RWPE1 (cell line): Measurements from ENCODE around the gene KLF6.
A peak's percentile ranks its signal among the peaks of the same experiment; 100 is the strongest.

Experiments used
- CTCF ChIA-PET: fragments of 350-600 bp; sonication (Branson Sonifier 250); formaldehyde crosslinking; extraction: SDS; loops from one replicate; lab custom pipeline; 2021; lab: Yijun Ruan, JAX
- POLR2A ChIA-PET: fragments of 400-600 bp; formaldehyde crosslinking; extraction: SDS; loops from one replicate; lab custom pipeline; 2020; ENCODE audit warnings: antibody characterized with exemption; ENCODE audit not compliant: low non-redundant PET; lab: Yijun Ruan, JAX
- DNase-seq: peaks from one replicate; pipeline ENCODE4 v3.0.0; 2012; ENCODE audit warnings: low spot score
- H3K27ac ChIP-seq: fragments of 450-650 bp; 2 replicates; pipeline ENCODE4 v1.5.1; 2017
- TF ChIP-seq, protein P1 (sequence below): fragments of 450-650 bp; conservative IDR thresholded peaks from 2 replicates; pipeline ENCODE4 v1.5.1; 2017; ENCODE audit warnings: low read depth, mild to moderate bottlenecking

The KLF6 gene

DNA sequence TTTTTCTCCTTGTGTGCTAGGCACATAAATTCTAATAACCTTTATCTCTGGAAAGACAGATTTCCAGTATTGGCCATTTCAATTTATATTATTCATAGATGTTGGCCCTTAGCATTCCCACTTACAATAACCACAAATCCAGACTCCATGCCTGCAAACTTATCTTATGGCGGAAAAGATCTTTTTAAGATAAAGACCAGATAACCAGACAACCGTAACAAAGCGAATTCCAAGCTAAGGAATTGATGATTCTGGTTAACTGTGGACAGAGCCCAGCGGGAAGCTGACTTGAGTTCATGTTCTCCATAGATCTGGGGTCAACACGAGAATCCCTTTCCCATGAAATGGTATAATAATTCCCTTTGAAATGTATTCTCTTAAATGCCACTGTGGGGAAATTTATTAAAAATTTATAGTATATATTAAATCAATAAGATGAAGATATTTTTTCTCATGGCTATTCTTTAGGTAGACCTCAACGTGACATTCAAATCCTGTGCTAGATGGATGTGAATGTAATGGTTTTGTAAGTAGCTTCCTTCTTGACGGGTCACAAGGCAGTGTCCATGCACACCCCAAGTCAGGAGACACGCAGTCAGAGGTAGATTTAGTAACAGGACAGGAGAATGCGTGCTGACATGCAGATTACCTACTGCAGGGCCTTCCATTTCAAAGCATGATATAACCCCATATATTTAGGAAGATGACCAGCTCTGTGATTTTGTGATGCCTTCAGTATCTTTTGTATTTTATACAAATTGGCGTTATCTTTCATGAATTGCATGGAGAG, 37.7 kb upstream of the KLF6 start:
- H3K27ac ChIP-seq = no peak overlapping the region
- ChIA-PET CTCF (no interaction called here), POLR2A (no interaction called here)
- TF ChIP-seq, protein P1, sequence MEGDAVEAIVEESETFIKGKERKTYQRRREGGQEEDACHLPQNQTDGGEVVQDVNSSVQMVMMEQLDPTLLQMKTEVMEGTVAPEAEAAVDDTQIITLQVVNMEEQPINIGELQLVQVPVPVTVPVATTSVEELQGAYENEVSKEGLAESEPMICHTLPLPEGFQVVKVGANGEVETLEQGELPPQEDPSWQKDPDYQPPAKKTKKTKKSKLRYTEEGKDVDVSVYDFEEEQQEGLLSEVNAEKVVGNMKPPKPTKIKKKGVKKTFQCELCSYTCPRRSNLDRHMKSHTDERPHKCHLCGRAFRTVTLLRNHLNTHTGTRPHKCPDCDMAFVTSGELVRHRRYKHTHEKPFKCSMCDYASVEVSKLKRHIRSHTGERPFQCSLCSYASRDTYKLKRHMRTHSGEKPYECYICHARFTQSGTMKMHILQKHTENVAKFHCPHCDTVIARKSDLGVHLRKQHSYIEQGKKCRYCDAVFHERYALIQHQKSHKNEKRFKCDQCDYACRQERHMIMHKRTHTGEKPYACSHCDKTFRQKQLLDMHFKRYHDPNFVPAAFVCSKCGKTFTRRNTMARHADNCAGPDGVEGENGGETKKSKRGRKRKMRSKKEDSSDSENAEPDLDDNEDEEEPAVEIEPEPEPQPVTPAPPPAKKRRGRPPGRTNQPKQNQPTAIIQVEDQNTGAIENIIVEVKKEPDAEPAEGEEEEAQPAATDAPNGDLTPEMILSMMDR = no peak
- no peak for DNase-seq

DNA sequence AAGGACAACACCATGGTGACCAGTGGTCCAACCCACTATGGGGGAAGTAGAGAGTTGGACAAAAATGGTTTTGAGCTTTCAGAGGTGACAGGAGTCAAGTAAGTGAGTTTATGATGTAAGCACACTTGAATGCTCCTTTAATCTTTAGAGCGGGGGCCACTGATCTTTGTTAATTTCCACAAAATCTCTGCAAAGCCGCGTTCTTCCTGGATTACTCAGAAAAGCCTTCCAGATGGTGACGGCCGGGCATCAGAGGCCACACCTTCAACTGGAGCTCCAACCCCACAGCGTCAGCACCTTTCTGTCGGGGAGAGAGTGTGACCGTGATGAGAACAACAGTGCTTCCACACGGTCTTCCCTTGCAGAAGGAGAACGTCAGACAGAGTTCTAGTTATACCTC, 35.2 kb upstream of the KLF6 start:
- no peak for DNase-seq
- ChIA-PET POLR2A (no interaction called here), CTCF (no interaction called here)
- TF ChIP-seq, protein P1 = no peak
- no peak overlapping the region for H3K27ac ChIP-seq

DNA sequence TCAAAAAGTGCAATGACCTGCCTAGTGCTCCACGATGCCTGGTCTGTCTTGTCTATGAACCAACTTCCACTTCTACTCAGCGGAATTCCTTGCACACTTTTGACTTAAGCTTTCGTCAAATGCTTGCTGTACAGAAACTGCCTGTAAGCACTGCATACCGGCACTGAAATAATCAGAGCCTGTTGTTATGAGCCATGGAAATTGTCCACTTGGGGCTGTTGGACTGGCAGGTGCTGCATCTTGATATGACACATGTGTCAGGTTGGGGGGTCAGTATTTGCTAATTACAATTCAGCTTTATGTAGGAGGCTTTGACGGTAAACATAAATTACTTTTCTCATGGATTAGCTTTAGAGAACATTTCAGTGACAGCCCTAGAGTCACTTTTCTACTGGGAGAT, 32.0 kb upstream of the KLF6 start:
- no peak for DNase-seq
- TF ChIP-seq, protein P1 = no peak
- CTCF ChIA-PET = interaction anchor here (0.6 kb wide), 1 partner anchor 98 kb away, joined by 3 read pairs; no protein-coding TSS in a partner anchor
- no peak overlapping the region for H3K27ac ChIP-seq
- POLR2A ChIA-PET = interaction anchor here (0.5 kb wide), 1 partner anchor 18 kb away, joined by 3 read pairs; no protein-coding TSS in a partner anchor

DNA sequence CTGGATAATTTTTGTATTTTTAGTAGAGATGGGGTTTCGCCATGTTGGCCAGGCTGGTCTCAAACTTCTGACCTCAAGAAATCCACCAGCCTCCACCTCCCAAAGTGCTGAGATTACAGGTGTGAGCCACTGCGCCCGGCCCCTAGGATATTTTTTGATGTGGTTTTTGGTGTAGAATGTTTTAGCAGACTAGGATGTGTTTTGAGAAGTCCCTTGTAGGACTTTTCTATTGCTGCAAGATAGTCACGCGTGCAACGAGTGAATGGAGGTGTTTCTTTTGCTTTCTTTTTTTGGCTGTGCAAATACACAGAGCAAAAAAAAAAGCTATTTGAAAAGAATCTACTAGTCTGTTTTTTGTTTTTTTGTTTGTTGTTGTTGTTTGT, 29.8 kb upstream of the KLF6 start:
- TF ChIP-seq, protein P1 = no peak
- H3K27ac ChIP-seq = no peak overlapping the region
- DNase-seq = no peak
- CTCF ChIA-PET = interaction anchor here (0.6 kb wide), 1 partner anchor 31 kb away, joined by 5 read pairs; no protein-coding TSS in a partner anchor
- POLR2A ChIA-PET = no interaction called here

DNA sequence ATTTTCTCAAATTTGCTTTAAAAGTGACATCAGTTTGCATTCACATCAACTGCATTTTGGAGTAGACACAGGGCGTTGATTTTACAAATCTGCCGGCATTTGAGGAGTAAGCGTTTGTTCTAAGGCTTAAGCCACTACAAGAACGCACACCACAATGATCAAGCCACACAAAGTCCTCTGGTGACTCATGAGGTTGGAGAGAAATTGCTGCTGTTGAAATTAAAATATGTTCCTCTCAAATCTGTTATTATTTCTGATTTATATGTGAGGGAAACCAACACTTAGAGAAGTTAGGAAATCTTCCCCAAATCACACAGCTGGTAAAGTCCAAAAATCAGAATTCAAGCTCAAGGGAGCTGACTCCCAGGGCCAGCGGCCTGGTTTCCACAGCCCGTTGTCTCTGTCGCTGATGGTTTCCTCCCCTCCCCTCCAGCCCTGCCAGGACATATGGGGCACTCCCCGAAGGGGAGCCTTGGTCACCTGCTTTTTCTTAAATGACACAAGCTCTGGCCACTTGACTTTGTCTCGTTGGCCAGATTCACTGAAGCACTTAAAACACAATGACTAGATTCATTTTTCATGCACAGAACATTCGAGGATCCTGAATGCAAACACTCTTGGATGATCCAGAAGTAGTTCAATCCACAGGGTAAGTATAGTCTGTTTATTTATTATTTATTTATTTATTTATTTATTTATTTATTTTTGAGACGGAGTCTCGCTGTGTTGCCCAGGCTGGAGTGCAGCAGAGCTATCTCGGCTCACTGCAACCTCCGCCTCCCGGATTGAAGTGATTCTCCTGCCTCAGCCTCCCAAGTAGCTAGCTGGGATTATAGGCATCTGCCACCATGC, 29.2 kb upstream of the KLF6 start:
- no peak for DNase-seq
- 0 out of 2 replicates have a peak overlapping the region, but pooled peaks have one; percentile 39 for H3K27ac ChIP-seq
- ChIA-PET POLR2A (no interaction called here), CTCF (interaction anchor here (0.6 kb wide), 1 partner anchor 31 kb away, joined by 5 read pairs; no protein-coding TSS in a partner anchor)
- TF ChIP-seq, protein P1 = no peak

DNA sequence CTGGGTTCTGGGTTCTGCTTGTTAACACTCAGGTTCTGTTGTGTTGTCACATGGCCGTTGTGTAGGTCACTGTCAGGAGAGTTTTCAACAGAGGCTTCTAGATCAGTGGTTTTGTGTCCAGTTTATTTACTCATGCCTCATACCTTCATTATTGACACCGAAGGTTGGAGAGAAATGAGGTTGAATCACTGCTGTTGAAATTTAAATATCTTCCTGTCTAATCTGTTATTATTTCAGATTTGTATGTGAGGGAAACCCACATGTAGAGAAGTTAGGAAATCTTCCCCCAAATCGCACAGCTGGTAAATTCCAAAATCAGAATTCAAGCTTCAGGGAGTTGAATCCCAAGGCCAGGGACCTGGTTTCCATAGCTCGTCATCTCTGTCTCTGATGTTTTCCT, 28.3 kb upstream of the KLF6 start:
- no peak overlapping the region for H3K27ac ChIP-seq
- TF ChIP-seq, protein P1 = no peak
- DNase-seq = no peak
- CTCF ChIA-PET = no interaction called here
- POLR2A ChIA-PET = no interaction called here
